Measurements from ENCODE around the gene POLRMT.

The POLRMT gene

DNA sequence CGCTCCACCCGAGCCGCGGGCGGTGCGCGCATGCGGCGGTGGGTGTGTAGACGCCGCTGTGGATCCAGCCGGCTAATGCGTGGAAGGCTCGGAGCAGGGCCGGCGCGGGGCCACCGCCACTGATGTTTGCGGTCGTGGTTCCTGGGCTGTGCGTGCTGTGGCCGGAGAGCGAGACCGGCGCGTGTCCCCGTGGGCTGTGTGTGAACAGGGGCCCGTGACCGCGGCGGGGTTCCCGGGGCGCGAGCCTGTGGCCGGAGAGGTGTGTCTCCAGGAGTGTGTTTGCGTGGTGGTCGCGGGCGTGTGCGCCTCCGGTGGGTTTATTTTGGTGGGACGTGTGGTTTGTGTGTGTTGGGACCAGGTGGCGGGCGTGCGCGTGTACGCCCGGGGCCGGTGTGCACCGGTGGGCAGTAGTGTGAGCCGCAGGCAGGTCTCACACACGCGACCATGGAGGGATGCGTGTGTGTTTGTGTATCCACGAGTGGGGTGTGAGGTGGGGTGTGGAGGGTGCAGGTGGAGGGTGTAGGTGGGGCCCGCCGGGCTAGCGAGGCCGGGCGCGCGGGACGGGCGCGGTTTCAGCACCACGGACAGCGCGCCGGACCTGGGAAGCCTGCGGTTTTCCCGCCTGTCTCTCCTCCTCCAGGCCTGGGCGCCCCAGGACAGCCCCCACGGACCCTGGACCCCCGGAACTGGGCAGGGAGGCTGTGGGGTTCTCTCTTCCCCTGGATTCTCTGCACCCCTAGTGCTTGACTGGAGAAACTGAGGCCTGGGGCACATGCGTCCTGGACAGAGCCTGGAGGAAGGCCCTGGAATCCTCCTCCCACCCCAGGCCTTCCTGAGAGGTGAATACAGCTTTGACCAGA, 42.0 kb downstream of the POLRMT start (continued):
- TF ChIP-seq ZNF639 (tag by site-specific recombination; IDR thresholded peaks at IDR 0.05): no peak
- no peak for TF ChIP-seq ZNF660 (tag by site-specific recombination; IDR thresholded peaks at IDR 0.05)
- 0 out of 2 replicates have a peak, but pooled peaks have one; percentile 51 for TF ChIP-seq HOXD13 (CRISPR knock-in tag; IDR thresholded peaks at IDR 0.05; ENCODE audit: borderline replicate concordance)
- no peak for TF ChIP-seq ZNF423 (tag by site-specific recombination; IDR thresholded peaks at IDR 0.05)
- TF ChIP-seq ZXDB (tag by site-specific recombination; IDR thresholded peaks at IDR 0.05): no peak
- no peak for TF ChIP-seq ZNF214 (tag by site-specific recombination; IDR thresholded peaks at IDR 0.05; ENCODE audit: borderline replicate concordance)
- TF ChIP-seq, protein P1, sequence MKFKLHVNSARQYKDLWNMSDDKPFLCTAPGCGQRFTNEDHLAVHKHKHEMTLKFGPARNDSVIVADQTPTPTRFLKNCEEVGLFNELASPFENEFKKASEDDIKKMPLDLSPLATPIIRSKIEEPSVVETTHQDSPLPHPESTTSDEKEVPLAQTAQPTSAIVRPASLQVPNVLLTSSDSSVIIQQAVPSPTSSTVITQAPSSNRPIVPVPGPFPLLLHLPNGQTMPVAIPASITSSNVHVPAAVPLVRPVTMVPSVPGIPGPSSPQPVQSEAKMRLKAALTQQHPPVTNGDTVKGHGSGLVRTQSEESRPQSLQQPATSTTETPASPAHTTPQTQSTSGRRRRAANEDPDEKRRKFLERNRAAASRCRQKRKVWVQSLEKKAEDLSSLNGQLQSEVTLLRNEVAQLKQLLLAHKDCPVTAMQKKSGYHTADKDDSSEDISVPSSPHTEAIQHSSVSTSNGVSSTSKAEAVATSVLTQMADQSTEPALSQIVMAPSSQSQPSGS (tag by site-specific recombination; IDR thresholded peaks at IDR 0.05; ENCODE audit: low read depth): no peak
- no peak for TF ChIP-seq ZNF544 (tag by site-specific recombination; IDR thresholded peaks at IDR 0.05)
- TF ChIP-seq ZFHX2 (tag by site-specific recombination; conservative IDR thresholded peaks at IDR 0.05): peak; percentile 29
- no peak for TF ChIP-seq ZSCAN16 (tag by site-specific recombination; IDR thresholded peaks at IDR 0.05)
- no peak for TF ChIP-seq ZNF391 (tag by site-specific recombination; IDR thresholded peaks at IDR 0.05; ENCODE audit: borderline replicate concordance, low read depth)
- TF ChIP-seq ZNF155 (tag by site-specific recombination; IDR thresholded peaks at IDR 0.05): no peak
- no peak for TF ChIP-seq TSHZ1 (tag by site-specific recombination; IDR thresholded peaks at IDR 0.05; ENCODE audit: borderline replicate concordance)
- no peak for TF ChIP-seq FEZF1 (tag by site-specific recombination; IDR thresholded peaks at IDR 0.05)
- TF ChIP-seq KLF8 (tag by site-specific recombination; IDR thresholded peaks at IDR 0.05): peak; percentile 79; the same call in 1 of the 2 replicates
- TF ChIP-seq ZNF692 (tag by site-specific recombination; IDR thresholded peaks at IDR 0.05): peak; percentile 48; the same call in 1 of the 2 replicates
- no peak for TF ChIP-seq TCF7L2 (IDR thresholded peaks at IDR 0.05; ENCODE audit: borderline replicate concordance, low read depth, low read length)
- TF ChIP-seq ZNF426 (tag by site-specific recombination; IDR thresholded peaks at IDR 0.05): no peak
- TF ChIP-seq, protein P2, sequence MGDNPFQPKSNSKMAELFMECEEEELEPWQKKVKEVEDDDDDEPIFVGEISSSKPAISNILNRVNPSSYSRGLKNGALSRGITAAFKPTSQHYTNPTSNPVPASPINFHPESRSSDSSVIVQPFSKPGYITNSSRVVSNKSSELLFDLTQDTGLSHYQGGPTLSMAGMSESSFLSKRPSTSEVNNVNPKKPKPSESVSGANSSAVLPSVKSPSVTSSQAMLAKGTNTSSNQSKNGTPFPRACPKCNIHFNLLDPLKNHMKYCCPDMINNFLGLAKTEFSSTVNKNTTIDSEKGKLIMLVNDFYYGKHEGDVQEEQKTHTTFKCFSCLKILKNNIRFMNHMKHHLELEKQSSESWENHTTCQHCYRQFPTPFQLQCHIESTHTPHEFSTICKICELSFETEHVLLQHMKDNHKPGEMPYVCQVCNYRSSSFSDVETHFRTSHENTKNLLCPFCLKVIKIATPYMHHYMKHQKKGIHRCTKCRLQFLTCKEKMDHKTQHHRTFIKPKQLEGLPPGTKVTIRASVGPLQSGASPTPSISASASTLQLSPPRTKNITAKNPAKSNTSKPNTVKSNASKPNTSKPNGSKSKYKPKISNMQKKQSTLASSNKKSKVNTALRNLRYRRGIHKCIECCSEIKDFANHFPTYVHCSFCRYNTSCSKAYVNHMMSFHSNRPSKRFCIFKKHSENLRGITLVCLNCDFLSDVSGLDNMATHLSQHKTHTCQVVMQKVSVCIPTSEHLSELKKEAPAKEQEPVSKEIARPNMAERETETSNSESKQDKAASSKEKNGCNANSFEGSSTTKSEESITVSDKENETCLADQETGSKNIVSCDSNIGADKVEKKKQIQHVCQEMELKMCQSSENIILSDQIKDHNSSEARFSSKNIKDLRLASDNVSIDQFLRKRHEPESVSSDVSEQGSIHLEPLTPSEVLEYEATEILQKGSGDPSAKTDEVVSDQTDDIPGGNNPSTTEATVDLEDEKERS (tag by site-specific recombination; IDR thresholded peaks at IDR 0.05): no peak
- TF ChIP-seq ZBTB1 (tag by site-specific recombination; IDR thresholded peaks at IDR 0.05): no peak
- TF ChIP-seq ZNF843 (tag by site-specific recombination; IDR thresholded peaks at IDR 0.05): no peak
- no peak for TF ChIP-seq ZNF645 (tag by site-specific recombination; IDR thresholded peaks at IDR 0.05)
- TF ChIP-seq RBAK (tag by site-specific recombination; IDR thresholded peaks at IDR 0.05): no peak
- TF ChIP-seq ZNF433 (tag by site-specific recombination; IDR thresholded peaks at IDR 0.05; ENCODE audit: low read depth): no peak
- TF ChIP-seq ZNF596 (tag by site-specific recombination; IDR thresholded peaks at IDR 0.05): no peak
- TF ChIP-seq ZFP41 (tag by site-specific recombination; IDR thresholded peaks at IDR 0.05; ENCODE audit: borderline replicate concordance): no peak
- no peak for TF ChIP-seq ZNF302 (tag by site-specific recombination; IDR thresholded peaks at IDR 0.05; ENCODE audit: low read depth)
- TF ChIP-seq REPIN1 (tag by site-specific recombination; IDR thresholded peaks at IDR 0.05; ENCODE audit: low read depth): no peak
